GM12872 (cell line): ENCODE results near the gene PEAR1.

ENCODE experiments used
- CTCF ChIP-seq: IDR thresholded peaks from 3 replicates; pipeline ENCODE4 v1.5.1; 2011; ENCODE audit warnings: low read depth, mild to moderate bottlenecking, low read length, moderate library complexity; ENCODE audit not compliant: insufficient read depth

PEAR1 gene

GRCh38 chr1:156856282-156856785, 37.2 kb upstream of the PEAR1 start:
- no peak for TF ChIP-seq CTCF

GRCh38 chr1:156857532-156857931, 36.0 kb upstream of the PEAR1 start:
- TF ChIP-seq CTCF: no peak

GRCh38 chr1:156858555-156858956, 35.0 kb upstream of the PEAR1 start:
- no peak for TF ChIP-seq CTCF

GRCh38 chr1:156858959-156859522, 34.5 kb upstream of the PEAR1 start, which contains the start of gene INSRR:
Gene INSRR (minus strand): TSS chr1:156859117. CDS start chr1:156858621, 496 bp downstream.
- TF ChIP-seq CTCF: no peak

- TF ChIP-seq CTCF: no peak
These were observed 33.9 kb upstream of the PEAR1 start for GRCh38 chr1:156859523-156860112.

- peak; percentile 91 for TF ChIP-seq CTCF
These were observed 33.3 kb upstream of the PEAR1 start for GRCh38 chr1:156860113-156860627.

- TF ChIP-seq CTCF: no peak
These were observed 32.7 kb upstream of the PEAR1 start, which contains the start of gene NTRK1 for GRCh38 chr1:156860628-156861423. Gene NTRK1 (plus strand): TSS chr1:156860865. CDS start chr1:156860935, 70 bp downstream.
